Adrenal gland (tissue), 12 donors: Measurements from ENCODE around the gene CLIP2. TPM values are rescaled to one million over a fixed set of nuclear protein-coding genes. Genes with fewer than 3 reads are reported as not detected.
A peak's percentile ranks its signal among the peaks of the same experiment; 100 is the strongest.

Experiments
- DNase-seq, 7 donors: peaks; one replicate each; pipeline ENCODE4 v3.0.0-alpha.2; 2019 to 2020
- H3K27ac ChIP-seq, 5 donors: fragments of 200-600 bp; sonication (generic) in 4 of 5; 1 replicate in 3 of 5; 2 replicates in 2 of 5; pipeline versions ENCODE4 v1.5.1 to v1.8.0; 2016 to 2020; ENCODE audit warnings: mild to moderate bottlenecking in 1 of 5
- H3K27me3 ChIP-seq: fragments of 200-600 bp; 2 replicates; pipeline ENCODE4 v1.8.0; 2021
- H3K36me3 ChIP-seq, 2 donors: fragments of 200-600 bp; replicated peaks in 1 of 2; 1 replicate in 1 of 2; 2 replicates in 1 of 2; pipeline versions ENCODE4 v1.5.1 to v1.8.0; 2018 to 2022
- H3K4me1 ChIP-seq, 2 donors: fragments of 200-600 bp; replicated peaks in 1 of 2; 1 replicate in 1 of 2; 2 replicates in 1 of 2; pipeline versions ENCODE4 v1.5.1 to v1.8.0; 2018 to 2021
- H3K4me3 ChIP-seq, 4 donors: fragments of 200-600 bp; sonication (generic) in 3 of 4; one replicate each; pipeline ENCODE4 v1.5.1; 2016 to 2018
- H3K9me3 ChIP-seq, 3 donors: fragments of 200-600 bp; sonication (generic) in 1 of 3; replicated peaks in 1 of 3; 1 replicate in 2 of 3; 2 replicates in 1 of 3; pipeline versions ENCODE4 v1.5.1 to v1.8.0; 2016 to 2021
- CTCF ChIP-seq, 6 experiments: fragments of 450-650 bp in 4 of 6; fragments of 200-600 bp in 2 of 6; sonication (generic) in 1 of 6; IDR thresholded peaks; 1 replicate in 5 of 6; 2 replicates in 1 of 6; pipeline versions ENCODE4 v1.5.1 to v1.8.0; 2016 to 2021; ENCODE audit warnings: antibody characterized with exemption in 6 of 6, mild to moderate bottlenecking in 2 of 6, moderate library complexity in 1 of 6
- POLR2A ChIP-seq, 2 donors: fragments of 450-650 bp; IDR thresholded peaks; one replicate each; pipeline ENCODE4 v1.6.1; 2017; ENCODE audit warnings: antibody characterized with exemption in 2 of 2, mild to moderate bottlenecking in 2 of 2, moderate library complexity in 1 of 2
- WGBS, 4 donors: extraction: QIAGEN DNeasy Blood & Tissue Kit in 2 of 4; methylation state at CpG; one replicate each; pipeline versions ENCODE4 v1.1.5 to v1.1.7; 2013 to 2017; 5-methylcytosine and 5-hydroxymethylcytosine counted together
- intact Hi-C, 2 donors: fragments of 100-400 bp; cut with DNase I; formaldehyde crosslinking; loops; one replicate each; pipeline versions ENCODE4 v1.14.1 to v1.15.0; 2022 to 2023
- polyA plus RNA-seq, 3 donors: library from polyadenylated mRNA; stranded (reverse); fragments of 200-250 nt in 2 of 3; fragments of 350-450 nt in 1 of 3; fragmentation: Illumina TruSeq in 1 of 3; extraction: RNeasy Lipid Tissue Mini Kit (QIAGEN cat#74804) in 1 of 3; gene quantifications; one replicate each; pipeline ENCODE4 v1.2.3, GENCODE V29; 2013 to 2014
- total RNA-seq, 9 donors: library from RNA; depleted of rRNA in 4 of 9; stranded (reverse); fragments of >200 nt in 4 of 9; fragments of 120-200 nt in 1 of 9; fragmentation: NEBNext Ultra II Directional in 1 of 9; extraction: Animal tissue kit (Norgen Biotek cat#: 25700) in 1 of 9; gene quantifications; one replicate each; pipeline versions ENCODE4 v1.1.0 to v1.2.4, GENCODE V29; 2013 to 2023
- donor health status: healthy with polysubstance abuse.
- donor health status: Bipolar disorder and iron deficiency.
- donor health status: DM: yes; HTN: yes; CAD: no.
- donor health status: DM: no; HTN: no; CAD: no.
- donor health status: DM: no; HTN: no; CAD: no.
- donor health status: DM: yes; HTN: yes; CAD: no.

The CLIP2 gene
- total and polyA plus RNA-seq, 12 donors, result 6.8 to 48.6 (median 25.6) TPM

- intact Hi-C loops, result no loop called here
- 3 to 29% (median 11%) methylated on average over 2 to 61 of the region's 61 CpGs for WGBS, 4 donors
Measured at GRCh38 chr7:74454021-74454924, 165.1 kb downstream of the CLIP2 start.

GRCh38 chr7:74454925-74455288 is 165.7 kb downstream of the CLIP2 start:
- WGBS, 4 donors, result 37 to 61% (median 51%) methylated on average over 3 to 11 of the region's 11 CpGs
- no peaks in the 10 kb centered on the region for H3K9me3 ChIP-seq
- intact Hi-C loops, result no loop called here
- peak in 2 of 7 donors; percentile 27 to 50 for DNase-seq
- peak overlapping the region in 2 of 4 donors; percentile 86 to 89 for H3K4me3 ChIP-seq
- no peaks in the 10 kb centered on the region for H3K27me3 ChIP-seq
- H3K36me3 ChIP-seq, result no peaks in the 10 kb centered on the region
- H3K4me1 ChIP-seq, result peaks cover 21 to 22% of the 10 kb centered on the region in 2 donors
- TF ChIP-seq POLR2A (IDR thresholded peaks at IDR 0.05) (no peak), CTCF (IDR thresholded peaks at IDR 0.05) (no peak)
- H3K27ac ChIP-seq, result peak overlapping the region; percentile 71 to 96 (median 92)

More at GRCh38 chr7:74454021-74454924, 165.1 kb downstream of the CLIP2 start:
- DNase-seq, result peak in 5 of 7 donors; percentile 29 to 64 (median 39)
- Histone ChIP-seq H3K9me3 (no peaks in the 10 kb centered on the region), H3K27ac (peak overlapping the region; percentile 71 to 96 (median 92)), H3K36me3 (no peaks in the 10 kb centered on the region), H3K4me3 (peak overlapping the region in 3 of 4 donors; percentile 28 to 89 (median 86)), H3K4me1 (peaks cover 21 to 22% of the 10 kb centered on the region in 2 donors), H3K27me3 (no peaks in the 10 kb centered on the region)
- no peak for TF ChIP-seq POLR2A (IDR thresholded peaks at IDR 0.05)
- TF ChIP-seq CTCF (IDR thresholded peaks at IDR 0.05), result no peak

GRCh38 chr7:74455291-74455804 is 166.1 kb downstream of the CLIP2 start:
- no peaks in the 10 kb centered on the region for H3K36me3 ChIP-seq
- peak overlapping the region in 2 of 4 donors; percentile 86 to 89 for H3K4me3 ChIP-seq
- no peaks in the 10 kb centered on the region for H3K27me3 ChIP-seq
- TF ChIP-seq CTCF (IDR thresholded peaks at IDR 0.05) (no peak), POLR2A (IDR thresholded peaks at IDR 0.05) (peak; percentile 52 to 83)
- peaks cover 21 to 22% of the 10 kb centered on the region in 2 donors for H3K4me1 ChIP-seq
- peak overlapping the region; percentile 71 to 96 (median 92) for H3K27ac ChIP-seq
- peak; percentile 66 to 89 (median 81) for DNase-seq
- H3K9me3 ChIP-seq, result no peaks in the 10 kb centered on the region
- intact Hi-C loops, result no loop called here
- 39 to 54% (median 42%) methylated on average over 10 to 13 of the region's 13 CpGs for whole genome bisulfite sequencing, 4 donors

Other genes starting within 250 kb of the CLIP2 start
- gene LIMK1, start 205.6 kb upstream of the CLIP2 start, total RNA-seq, result 10 to 100 TPM; 17.7 to 32.1 (median 21.8) TPM
- gene LIMK1, start 205.6 kb upstream of the CLIP2 start, polyA plus RNA-seq, result 10 to 100 TPM in 1 of 3 donors, 1 to 10 TPM in 2; 7.2 to 18.6 (median 8.9) TPM
- gene EIF4H, start 115.1 kb upstream of the CLIP2 start, total RNA-seq, result 100 to 1,000 TPM; 229 to 364 (median 262) TPM
- 100 to 1,000 TPM; 108 to 215 (median 142) TPM for gene EIF4H, start 115.1 kb upstream of the CLIP2 start, polyA plus RNA-seq
- gene LAT2, start 79.4 kb upstream of the CLIP2 start, total RNA-seq, result 10 to 100 TPM in 7 of 9 donors, 1 to 10 TPM in 2; 1.7 to 16.9 (median 13.9) TPM
- gene LAT2, start 79.4 kb upstream of the CLIP2 start, polyA plus RNA-seq, result 10 to 100 TPM in 1 of 3 donors, 1 to 10 TPM in 2; 5.5 to 14.3 (median 9.5) TPM
- 10 to 100 TPM; 12.0 to 23.2 (median 15.1) TPM for gene RFC2, start 35.0 kb upstream of the CLIP2 start, total RNA-seq
- gene RFC2, start 35.0 kb upstream of the CLIP2 start, polyA plus RNA-seq, result 10 to 100 TPM in 2 of 3 donors, 1 to 10 TPM in 1; 9.3 to 18.0 (median 12.3) TPM
- 10 to 100 TPM in 8 of 9 donors, 1 to 10 TPM in 1; 7.4 to 41.3 (median 22.6) TPM for gene GTF2IRD1, start 164.5 kb downstream of the CLIP2 start, total RNA-seq
- 10 to 100 TPM; 20.5 to 28.0 (median 27.8) TPM for gene GTF2IRD1, start 164.5 kb downstream of the CLIP2 start, polyA plus RNA-seq